Heart right ventricle (tissue), 16 donors: Measurements from ENCODE around the gene BICC1. TPM values are rescaled to one million over a fixed set of nuclear protein-coding genes. Genes with fewer than 3 reads are reported as not detected.
A peak's percentile ranks its signal among the peaks of the same experiment; 100 is the strongest.

Experiments used
- ATAC-seq, 8 donors: fragments of 200-7000 bp; cut with Tn5 transposase; one replicate each; pipeline ENCODE4 v1.9.1; 2020; ENCODE audit warnings: mild to moderate bottlenecking in 8 of 8, moderate library complexity in 8 of 8, moderate number of reproducible peaks in 1 of 8
- DNase-seq, 2 donors: peaks; one replicate each; pipeline ENCODE4 v3.0.0-alpha.2; 2020
- H3K27ac ChIP-seq, 10 donors: fragments of 200-600 bp; sonication (generic) in 2 of 10; one replicate each; pipeline versions ENCODE4 v1.5.0 to v1.8.0; 2020 to 2022; ENCODE audit warnings: mild to moderate bottlenecking in 3 of 10
- H3K27me3 ChIP-seq, 7 donors: fragments of 200-600 bp; one replicate each; pipeline ENCODE4 v1.8.0; 2021 to 2022; ENCODE audit warnings: mild to moderate bottlenecking in 2 of 7
- H3K36me3 ChIP-seq, 9 donors: fragments of 200-600 bp; sonication (generic) in 1 of 9; one replicate each; pipeline versions ENCODE4 v1.5.0 to v1.8.0; 2020 to 2022; ENCODE audit warnings: mild to moderate bottlenecking in 2 of 9
- H3K4me1 ChIP-seq, 9 donors: fragments of 200-600 bp; sonication (generic) in 1 of 9; one replicate each; pipeline versions ENCODE4 v1.5.0 to v1.8.0; 2020 to 2022; ENCODE audit warnings: mild to moderate bottlenecking in 4 of 9
- H3K4me3 ChIP-seq, 10 donors: fragments of 200-600 bp; sonication (generic) in 2 of 10; one replicate each; pipeline versions ENCODE4 v1.5.0 to v1.8.0; 2020 to 2022; ENCODE audit warnings: mild to moderate bottlenecking in 7 of 10, moderate library complexity in 2 of 10
- H3K9me3 ChIP-seq, 11 donors: fragments of 200-600 bp in 10 of 11; sonication (generic) in 2 of 11; one replicate each; pipeline versions ENCODE4 v1.5.0 to v1.8.0; 2013 to 2022; ENCODE audit warnings: mild to moderate bottlenecking in 2 of 11, control low read depth in 1 of 11, moderate library complexity in 1 of 11
- CTCF ChIP-seq, 9 donors: fragments of 200-600 bp; sonication (generic) in 2 of 9; IDR thresholded peaks; one replicate each; pipeline versions ENCODE4 v1.5.0 to v1.8.0; 2021 to 2022; ENCODE audit warnings: antibody characterized with exemption in 9 of 9, mild to moderate bottlenecking in 5 of 9, moderate library complexity in 1 of 9
- WGBS, 2 donors: extraction: QIAGEN DNeasy Blood & Tissue Kit; methylation state at CpG; one replicate each; pipeline ENCODE4 v1.1.7; 2013; ENCODE audit warnings: inconsistent platforms in 1 of 2; 5-methylcytosine and 5-hydroxymethylcytosine counted together
- intact Hi-C, 10 donors: fragments of 100-400 bp; cut with DNase I; formaldehyde crosslinking; loops; one replicate each; pipeline versions ENCODE4 v1.11.1 to v1.14.2; 2022
- polyA plus RNA-seq, 2 donors: library from polyadenylated mRNA; stranded (reverse); fragments of 200-250 nt; gene quantifications; one replicate each; pipeline ENCODE4 v1.2.3, GENCODE V29; 2013
- total RNA-seq, 10 donors: library from RNA; stranded (reverse); fragmentation: NEBNext Ultra II Directional in 3 of 10; extraction: Animal tissue kit (Norgen Biotek cat#: 25700) in 3 of 10; gene quantifications; one replicate each; pipeline versions ENCODE4 v1.2.1 to v1.2.4, GENCODE V29; 2021 to 2023
- donor health status: Arrhythmogenic right ventricular cardiomyopathy.
- donor health status: ischemic (EF 13 %, LVEDD 7.1; RV severe dilation, severe dysfunction).
- donor health status: healthy with polysubstance abuse.
- donor health status: DM: no; HTN: yes; CAD: no.
- donor health status: DM: no; HTN: no; CAD: no.
- donor health status: ischemic (EF 25% LVEDD 6.9; RV normal size, moderate dysfunction).
- donor health status: ischemic (EF 25% LVEDD 5.7; RV mildly dilated, moderate dysfunction).
- donor health status: healthy.
- donor health status: DM: yes; HTN: yes; CAD: no.
- donor health status: Ischemic cardiomyopathy.
- donor health status: ischemic (EF 35%, LVEDD 5.7; RV mildly dilated, moderate dysfunction).
- donor health status: nonischemic (EF 11% LVEDD 7.7; RV severe dilation, severe dysfunction).
- donor health status: DM: yes; HTN: yes; CAD: no.
- donor health status: PGD.
- donor health status: ischemic (EF 29% LVEDD 5.4; RV normal size, mild dysfunction).
- donor health status: nonischemic (EF 23%, LVEDD 6.1; RV moderate dilation, normal function).

BICC1 gene
- total and polyA plus RNA-seq, 12 donors, result 1.6 to 9.2 (median 5.0) TPM

- Histone ChIP-seq H3K4me3 (no peak overlapping the region), H3K9me3 (peaks cover 0 to 80% (median 20%) of the 10 kb centered on the region in 11 donors), H3K27ac (no peak overlapping the region), H3K36me3 (no peaks in the 10 kb centered on the region), H3K27me3 (no peaks in the 10 kb centered on the region), H3K4me1 (peaks cover 0 to under 1% (median 0%) of the 10 kb centered on the region in 9 donors)
- DNase-seq (no peak), ATAC-seq (no peak)
- WGBS, 2 donors, result 93 to 97% methylated on average over 2 of the region's 2 CpGs
- no peak for TF ChIP-seq CTCF (IDR thresholded peaks at IDR 0.05)
- intact Hi-C loops, result no loop called here
Observed at GRCh38 chr10:58560068-58560467, 47.4 kb downstream of the BICC1 start.

GRCh38 chr10:58565271-58565670, 52.6 kb downstream of the BICC1 start:
- intact Hi-C loops, result no loop called here
- WGBS, 2 donors, result 82 to 87% methylated on average over 2 of the region's 2 CpGs
- Histone ChIP-seq H3K27ac (no peak overlapping the region), H3K9me3 (peaks cover 0 to 42% (median 21%) of the 10 kb centered on the region in 11 donors), H3K36me3 (peaks cover 0 to 3% (median 0%) of the 10 kb centered on the region in 9 donors), H3K4me1 (peaks cover 0 to 8% (median 0%) of the 10 kb centered on the region in 9 donors), H3K27me3 (no peaks in the 10 kb centered on the region), H3K4me3 (no peak overlapping the region)
- no peak for TF ChIP-seq CTCF (IDR thresholded peaks at IDR 0.05)
- peak in 2 of 8 donors; percentile 28 to 74 for ATAC-seq
- DNase-seq, result no peak

GRCh38 chr10:58567652-58568051, 55.0 kb downstream of the BICC1 start:
- Histone ChIP-seq H3K27ac (no peak overlapping the region), H3K9me3 (peaks cover 0 to 38% (median 6%) of the 10 kb centered on the region in 11 donors), H3K27me3 (no peaks in the 10 kb centered on the region), H3K36me3 (peaks cover 0 to 3% (median 0%) of the 10 kb centered on the region in 9 donors), H3K4me3 (no peak overlapping the region), H3K4me1 (peaks cover 0 to 8% (median 0%) of the 10 kb centered on the region in 9 donors)
- intact Hi-C loops, result no loop called here
- no peak for TF ChIP-seq CTCF (IDR thresholded peaks at IDR 0.05)
- DNase-seq, result no peak
- 74 to 75% methylated on average over 1 of the region's 1 CpG for WGBS, 2 donors
- no peak for ATAC-seq

GRCh38 chr10:58568428-58568935, 55.8 kb downstream of the BICC1 start:
- H3K27ac ChIP-seq, result peak overlapping the region in 1 of 10 donors; percentile 4
- 60 to 63% methylated on average over 2 of the region's 2 CpGs for WGBS, 2 donors
- no peak for TF ChIP-seq CTCF (IDR thresholded peaks at IDR 0.05)
- H3K36me3 ChIP-seq, result peaks cover 0 to 3% (median 0%) of the 10 kb centered on the region in 9 donors
- intact Hi-C loops, result no loop called here
- no peak overlapping the region for H3K4me3 ChIP-seq
- ATAC-seq (peak in 1 of 8 donors; percentile 37), DNase-seq (no peak)
- H3K4me1 ChIP-seq, result peaks cover 0 to 8% (median 0%) of the 10 kb centered on the region in 9 donors
- H3K27me3 ChIP-seq, result no peaks in the 10 kb centered on the region
- peaks cover 0 to 30% (median 2%) of the 10 kb centered on the region in 11 donors for H3K9me3 ChIP-seq
